Effector memory CD4-positive, alpha-beta T cell (primary cell): Measurements from ENCODE around the gene FRY.

Experiments used
- DNase-seq, 3 donors: peaks; one replicate each; pipeline ENCODE4 v3.0.0-alpha.2; 2020
- H3K27ac ChIP-seq: 2 replicates; pipeline ENCODE4 v1.7.0; 2013; ENCODE audit warnings: mild to moderate bottlenecking, low read length, moderate library complexity; ENCODE audit not compliant: insufficient read depth, poor library complexity, severe bottlenecking
- H3K27me3 ChIP-seq: replicated peaks from 2 replicates; pipeline ENCODE4 v1.7.0; 2013; ENCODE audit warnings: mild to moderate bottlenecking, low read length; ENCODE audit not compliant: insufficient read depth, control insufficient read depth, poor library complexity, severe bottlenecking
- H3K36me3 ChIP-seq: 2 replicates; pipeline ENCODE4 v1.7.0; 2013; ENCODE audit warnings: mild to moderate bottlenecking, low read length, moderate library complexity; ENCODE audit not compliant: control insufficient read depth, insufficient read depth
- H3K4me1 ChIP-seq: 2 replicates; pipeline ENCODE4 v1.7.0; 2013; ENCODE audit warnings: low read length, mild to moderate bottlenecking; ENCODE audit not compliant: control insufficient read depth, insufficient read depth, poor library complexity, severe bottlenecking
- H3K4me3 ChIP-seq: 2 replicates; pipeline ENCODE4 v1.7.0; 2013; ENCODE audit warnings: low read length, low read depth, mild to moderate bottlenecking; ENCODE audit not compliant: insufficient read depth, poor library complexity, severe bottlenecking
- H3K9me3 ChIP-seq: 2 replicates; pipeline ENCODE4 v1.7.0; 2013; ENCODE audit warnings: mild to moderate bottlenecking, low read length, moderate library complexity; ENCODE audit not compliant: control insufficient read depth

Gene FRY

GRCh38 chr13:32093006-32093405, 61.4 kb downstream of the FRY start:
- no peak overlapping the region for H3K27ac ChIP-seq
- no peak for DNase-seq
- H3K4me1 ChIP-seq, result no peaks in the 10 kb centered on the region
- no peaks in the 10 kb centered on the region for H3K36me3 ChIP-seq
- H3K4me3 ChIP-seq, result no peak overlapping the region
- H3K27me3 ChIP-seq, result no peaks in the 10 kb centered on the region
- no peaks in the 10 kb centered on the region for H3K9me3 ChIP-seq

GRCh38 chr13:32098272-32098671, 66.7 kb downstream of the FRY start:
- H3K4me3 ChIP-seq, result no peak overlapping the region
- no peaks in the 10 kb centered on the region for H3K9me3 ChIP-seq
- no peaks in the 10 kb centered on the region for H3K4me1 ChIP-seq
- H3K36me3 ChIP-seq, result no peaks in the 10 kb centered on the region
- no peak overlapping the region for H3K27ac ChIP-seq
- no peak for DNase-seq
- H3K27me3 ChIP-seq, result no peaks in the 10 kb centered on the region

- Histone ChIP-seq H3K36me3 (peaks cover 6% of the 10 kb centered on the region), H3K27ac (no peak overlapping the region), H3K4me3 (no peak overlapping the region), H3K4me1 (no peaks in the 10 kb centered on the region), H3K27me3 (no peaks in the 10 kb centered on the region), H3K9me3 (no peaks in the 10 kb centered on the region)
- DNase-seq, result no peak
Measured at GRCh38 chr13:32105653-32106313, 74.2 kb downstream of the FRY start.

GRCh38 chr13:32107474-32107873, 75.9 kb downstream of the FRY start:
- Histone ChIP-seq H3K4me3 (no peak overlapping the region), H3K9me3 (no peaks in the 10 kb centered on the region), H3K27ac (no peak overlapping the region), H3K36me3 (peaks cover 6% of the 10 kb centered on the region), H3K27me3 (no peaks in the 10 kb centered on the region), H3K4me1 (no peaks in the 10 kb centered on the region)
- no peak for DNase-seq

GRCh38 chr13:32107973-32108372, 76.4 kb downstream of the FRY start:
- Histone ChIP-seq H3K27ac (no peak overlapping the region), H3K4me1 (no peaks in the 10 kb centered on the region), H3K4me3 (no peak overlapping the region), H3K9me3 (no peaks in the 10 kb centered on the region), H3K36me3 (peaks cover 6% of the 10 kb centered on the region), H3K27me3 (no peaks in the 10 kb centered on the region)
- DNase-seq, result no peak

- no peak overlapping the region for H3K4me3 ChIP-seq
- H3K27me3 ChIP-seq, result no peaks in the 10 kb centered on the region
- H3K27ac ChIP-seq, result no peak overlapping the region
- H3K9me3 ChIP-seq, result no peaks in the 10 kb centered on the region
- no peak for DNase-seq
- H3K4me1 ChIP-seq, result no peaks in the 10 kb centered on the region
- H3K36me3 ChIP-seq, result peaks cover 10% of the 10 kb centered on the region
Measured at GRCh38 chr13:32113532-32113931, 82.0 kb downstream of the FRY start.

- Histone ChIP-seq H3K27me3 (no peaks in the 10 kb centered on the region), H3K9me3 (no peaks in the 10 kb centered on the region), H3K4me3 (no peak overlapping the region), H3K36me3 (peaks cover 10% of the 10 kb centered on the region), H3K4me1 (no peaks in the 10 kb centered on the region), H3K27ac (no peak overlapping the region)
- no peak for DNase-seq
Measured at GRCh38 chr13:32114284-32114950, 82.8 kb downstream of the FRY start.

GRCh38 chr13:32115066-32115465, 83.5 kb downstream of the FRY start:
- no peak for DNase-seq
- no peaks in the 10 kb centered on the region for H3K4me1 ChIP-seq
- H3K27ac ChIP-seq, result no peak overlapping the region
- H3K9me3 ChIP-seq, result no peaks in the 10 kb centered on the region
- peaks cover 10% of the 10 kb centered on the region for H3K36me3 ChIP-seq
- H3K4me3 ChIP-seq, result no peak overlapping the region
- no peaks in the 10 kb centered on the region for H3K27me3 ChIP-seq

- H3K9me3 ChIP-seq, result no peaks in the 10 kb centered on the region
- H3K36me3 ChIP-seq, result peaks cover 10% of the 10 kb centered on the region
- no peak for DNase-seq
- no peak overlapping the region for H3K4me3 ChIP-seq
- H3K27ac ChIP-seq, result no peak overlapping the region
- no peaks in the 10 kb centered on the region for H3K27me3 ChIP-seq
- H3K4me1 ChIP-seq, result no peaks in the 10 kb centered on the region
Measured at GRCh38 chr13:32116210-32116609, 84.6 kb downstream of the FRY start.

GRCh38 chr13:32117001-32117400, 85.4 kb downstream of the FRY start:
- no peak for DNase-seq
- H3K4me3 ChIP-seq, result no peak overlapping the region
- no peaks in the 10 kb centered on the region for H3K9me3 ChIP-seq
- H3K4me1 ChIP-seq, result no peaks in the 10 kb centered on the region
- H3K36me3 ChIP-seq, result peaks cover 10% of the 10 kb centered on the region
- H3K27me3 ChIP-seq, result no peaks in the 10 kb centered on the region
- H3K27ac ChIP-seq, result no peak overlapping the region
